Endothelial cell of umbilical vein (primary cell): ENCODE measurements around the gene UBAC1. TPM values are rescaled to one million over a fixed set of nuclear protein-coding genes. Genes with fewer than 3 reads are reported as not detected.

ENCODE experiments used
- BruUV-seq: library from RNA; stranded (reverse); fragments of 400-500 nt; replicated peaks from 2 replicates; lab custom pipeline; 2021; lab: Mats Ljungman, UMichigan
- CTCF ChIA-PET: fragments of 300-600, 350-600 bp; sonication (Branson Sonifier 250); formaldehyde crosslinking; loops from one replicate; lab custom pipeline; 2021; ENCODE audit warnings: antibody characterized with exemption, inconsistent platforms; lab: Charles Lee
- POLR2A ChIA-PET: fragments of 300-600, 350-600 bp; sonication (Branson Sonifier 250); formaldehyde crosslinking; loops from one replicate; lab custom pipeline; 2021; ENCODE audit warnings: antibody characterized with exemption, inconsistent platforms; lab: Charles Lee
- DNase-seq: peaks from one replicate; pipeline ENCODE4 v3.0.0-alpha.2; 2011; ENCODE audit warnings: low read depth, low spot score
- FAIRE-seq: peaks from 2 replicates; lab custom pipeline; 2011; peaks lifted over from hg19 to GRCh38; lab: Jason Lieb, UNC
- H2AFZ ChIP-seq: 2 replicates; pipeline ENCODE4 v1.6.0; 2012; ENCODE audit warnings: low read depth, low read length, control low read depth, inconsistent platforms
- H3K27ac ChIP-seq: 2 replicates; pipeline ENCODE4 v1.5.1; 2011; ENCODE audit warnings: low read depth, mild to moderate bottlenecking, control low read depth, low read length, moderate library complexity; ENCODE audit not compliant: insufficient read depth
- H3K27me3 ChIP-seq, 2 experiments: 2 replicates each; pipeline versions ENCODE4 v1.6.0 to v1.6.1; 2011; ENCODE audit warnings: low read length in 2 of 2, mixed read lengths in 1 of 2; ENCODE audit not compliant: control insufficient read depth in 2 of 2, insufficient read depth in 2 of 2
- H3K36me3 ChIP-seq, 2 experiments: 2 replicates in 1 of 2; 3 replicates in 1 of 2; pipeline ENCODE4 v1.5.1; 2011; ENCODE audit warnings: low read length in 2 of 2, mild to moderate bottlenecking in 1 of 2, moderate library complexity in 1 of 2; ENCODE audit not compliant: control insufficient read depth in 2 of 2, insufficient read depth in 2 of 2; ENCODE audit errors: extremely low read depth in 1 of 2
- H3K4me1 ChIP-seq: 3 replicates; pipeline ENCODE4 v1.5.1; 2011; ENCODE audit warnings: mild to moderate bottlenecking, low read length; ENCODE audit not compliant: control insufficient read depth, insufficient read depth; ENCODE audit errors: extremely low read depth
- H3K4me2 ChIP-seq: 2 replicates; pipeline ENCODE4 v1.6.1; 2011; ENCODE audit warnings: low read length, control low read depth, mixed read lengths; ENCODE audit not compliant: insufficient read depth
- H3K4me3 ChIP-seq, 3 experiments: fragments of 200-600 bp in 1 of 3; sonication (generic), shearing (Covaris generic) in 1 of 3; replicated peaks in 1 of 3; 2 replicates each; pipeline ENCODE4 v1.5.1; 2011 to 2016; ENCODE audit warnings: control low read depth in 3 of 3, low read length in 3 of 3, mild to moderate bottlenecking in 2 of 3, inconsistent platforms in 1 of 3, low read depth in 1 of 3, moderate library complexity in 1 of 3; ENCODE audit not compliant: insufficient read depth in 1 of 3
- H3K79me2 ChIP-seq: 2 replicates; pipeline ENCODE4 v1.6.0; 2012; ENCODE audit warnings: low read length, inconsistent platforms; ENCODE audit not compliant: control insufficient read depth, insufficient read depth
- H3K9ac ChIP-seq: replicated peaks from 2 replicates; pipeline ENCODE3; 2011; ENCODE audit warnings: low read length, control low read depth; ENCODE audit not compliant: insufficient read depth; ENCODE audit errors: extremely low read depth
- H3K9me1 ChIP-seq: replicated peaks from 3 replicates; pipeline ENCODE4 v1.6.0; 2011; ENCODE audit warnings: mild to moderate bottlenecking, low read length; ENCODE audit not compliant: control insufficient read depth, insufficient read depth; ENCODE audit errors: extremely low read depth
- H3K9me3 ChIP-seq: replicated peaks from 2 replicates; pipeline ENCODE4 v1.5.1; 2012; ENCODE audit warnings: low read length, inconsistent platforms; ENCODE audit not compliant: control insufficient read depth, insufficient read depth
- H4K20me1 ChIP-seq: replicated peaks from 2 replicates; pipeline ENCODE3; 2011; ENCODE audit warnings: mild to moderate bottlenecking, low read length; ENCODE audit not compliant: control insufficient read depth, insufficient read depth; ENCODE audit errors: extremely low read depth
- EZH2 ChIP-seq: IDR thresholded peaks from 2 replicates; pipeline ENCODE4 v1.6.1; 2012; ENCODE audit warnings: borderline replicate concordance, low read depth, mild to moderate bottlenecking, moderate library complexity, low read length, inconsistent platforms; ENCODE audit not compliant: severe bottlenecking
- FOS ChIP-seq: IDR thresholded peaks from 2 replicates; pipeline ENCODE4 v1.6.1; 2011; ENCODE audit warnings: mild to moderate bottlenecking, low read length, moderate library complexity, borderline replicate concordance; ENCODE audit not compliant: insufficient read depth
- GATA2 ChIP-seq: IDR thresholded peaks from 2 replicates; pipeline ENCODE4 v1.7.0; 2011; ENCODE audit warnings: low read depth, mild to moderate bottlenecking, moderate library complexity, mixed read lengths, low read length; ENCODE audit not compliant: insufficient read length, insufficient read depth
- JUN ChIP-seq: IDR thresholded peaks from 2 replicates; pipeline ENCODE4 v1.6.1; 2011; ENCODE audit warnings: borderline replicate concordance, low read depth; ENCODE audit not compliant: insufficient read length, insufficient read depth
- MYC ChIP-seq: IDR thresholded peaks from one replicate; pipeline ENCODE4 v1.6.1; 2011; ENCODE audit warnings: mild to moderate bottlenecking, low read depth, low read length
- POLR2A ChIP-seq: IDR thresholded peaks from 2 replicates; pipeline ENCODE4 v1.6.1; 2012; ENCODE audit warnings: low read depth, mild to moderate bottlenecking, control low read depth, low read length
- POLR2AphosphoS5 ChIP-seq: IDR thresholded peaks from 2 replicates; pipeline ENCODE4 v1.6.1; 2012; ENCODE audit warnings: low read depth, mild to moderate bottlenecking, control low read depth, low read length, moderate library complexity; ENCODE audit not compliant: insufficient read depth
- dilution Hi-C: fragments of 300-500 bp; cut with MboI; formaldehyde crosslinking; loops from one replicate; pipeline ENCODE4 v1.15.0; 2019; ENCODE audit warnings: low sequenced_read_pairs; ENCODE audit not compliant: extremely low pct_ligation_motif_present
- intact Hi-C: fragments of 100-400 bp; cut with micrococcal nuclease; formaldehyde crosslinking; loops from one replicate; pipeline ENCODE4 v1.10.0; 2022
- polyA plus RNA-seq, 4 experiments: library from polyadenylated mRNA; depleted of rRNA in 3 of 4; stranded (reverse) in 3 of 4; unstranded in 1 of 4; fragments of >200 nt; gene quantifications; 2 replicates each; pipeline versions ENCODE4 v1.2.1 to v1.2.3, GENCODE V29; 2011 to 2012; ENCODE audit warnings: missing spikeins in 1 of 4
- total RNA-seq: library from RNA; stranded (reverse); gene quantifications from 2 replicates; pipeline ENCODE4 v1.2.3, GENCODE V29; 2021
- TF ChIP-seq, protein P1 (sequence below), 2 donors: IDR thresholded peaks; 1 replicate in 1 of 2; 2 replicates in 1 of 2; pipeline ENCODE4 v1.5.1; 2011; ENCODE audit warnings: low read length in 2 of 2, mild to moderate bottlenecking in 2 of 2, moderate library complexity in 2 of 2, control low read depth in 1 of 2, inconsistent platforms in 1 of 2, low read depth in 1 of 2; ENCODE audit not compliant: insufficient read depth in 1 of 2; ENCODE audit errors: extremely low read depth in 1 of 2
- TF ChIP-seq, protein P2 (sequence below): IDR thresholded peaks from 2 replicates; pipeline ENCODE4 v1.6.1; 2011; ENCODE audit not compliant: insufficient read depth, insufficient read length

The UBAC1 gene
- total and polyA plus RNA-seq, 2 donors (not counting 3 experiments of a cell fraction or from before 2014, with no cell fraction given): 39.5 to 56.7 TPM

DNA sequence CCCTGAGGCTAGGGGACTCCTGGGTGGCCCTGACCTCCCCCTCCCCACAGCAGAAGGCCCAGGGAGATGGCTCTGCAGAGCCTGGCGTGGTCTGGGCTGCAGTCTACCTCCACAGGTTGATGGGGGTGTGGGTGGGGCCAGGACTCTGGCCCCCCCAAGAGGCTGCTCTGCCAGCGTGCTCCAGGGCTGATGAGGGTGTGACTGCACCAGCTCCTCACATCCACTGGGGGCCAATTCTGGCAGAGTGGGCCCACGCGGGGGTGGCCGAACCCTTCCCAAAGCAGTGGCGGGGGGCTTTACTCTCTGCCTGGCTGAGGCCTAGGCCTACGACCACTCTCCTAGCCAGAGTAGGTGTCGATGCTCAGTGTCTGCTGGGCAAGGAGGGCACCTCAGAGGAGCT lies 28.0 kb upstream of the UBAC1 start:
- H4K20me1 ChIP-seq: no peaks in the 10 kb centered on the region
- no peaks in the 10 kb centered on the region for H3K79me2 ChIP-seq
- ChIA-PET POLR2A (no interaction called here), CTCF (interaction anchor here (0.6 to 2.8 kb wide), 3 partner anchors 13 to 1175 kb away, joined by 3 to 10 read pairs (median 5); no protein-coding TSS in a partner anchor)
- TF ChIP-seq, protein P1, sequence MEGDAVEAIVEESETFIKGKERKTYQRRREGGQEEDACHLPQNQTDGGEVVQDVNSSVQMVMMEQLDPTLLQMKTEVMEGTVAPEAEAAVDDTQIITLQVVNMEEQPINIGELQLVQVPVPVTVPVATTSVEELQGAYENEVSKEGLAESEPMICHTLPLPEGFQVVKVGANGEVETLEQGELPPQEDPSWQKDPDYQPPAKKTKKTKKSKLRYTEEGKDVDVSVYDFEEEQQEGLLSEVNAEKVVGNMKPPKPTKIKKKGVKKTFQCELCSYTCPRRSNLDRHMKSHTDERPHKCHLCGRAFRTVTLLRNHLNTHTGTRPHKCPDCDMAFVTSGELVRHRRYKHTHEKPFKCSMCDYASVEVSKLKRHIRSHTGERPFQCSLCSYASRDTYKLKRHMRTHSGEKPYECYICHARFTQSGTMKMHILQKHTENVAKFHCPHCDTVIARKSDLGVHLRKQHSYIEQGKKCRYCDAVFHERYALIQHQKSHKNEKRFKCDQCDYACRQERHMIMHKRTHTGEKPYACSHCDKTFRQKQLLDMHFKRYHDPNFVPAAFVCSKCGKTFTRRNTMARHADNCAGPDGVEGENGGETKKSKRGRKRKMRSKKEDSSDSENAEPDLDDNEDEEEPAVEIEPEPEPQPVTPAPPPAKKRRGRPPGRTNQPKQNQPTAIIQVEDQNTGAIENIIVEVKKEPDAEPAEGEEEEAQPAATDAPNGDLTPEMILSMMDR (IDR thresholded peaks at IDR 0.05; ENCODE audit: extremely low read depth in 1 of 2, insufficient read depth in 1 of 2, low read depth in 1 of 2, low read length in 2 of 2): peak; percentile 5 to 6
- TF ChIP-seq, protein P2, sequence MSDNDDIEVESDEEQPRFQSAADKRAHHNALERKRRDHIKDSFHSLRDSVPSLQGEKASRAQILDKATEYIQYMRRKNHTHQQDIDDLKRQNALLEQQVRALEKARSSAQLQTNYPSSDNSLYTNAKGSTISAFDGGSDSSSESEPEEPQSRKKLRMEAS: no peak
- H3K27me3 ChIP-seq: no peaks in the 10 kb centered on the region
- H3K9me1 ChIP-seq: no peaks in the 10 kb centered on the region
- peaks cover 22% of the 10 kb centered on the region for H3K4me1 ChIP-seq
- no peaks in the 10 kb centered on the region for H3K36me3 ChIP-seq
- intact Hi-C loops: no loop called here
- no peak overlapping the region for H3K9ac ChIP-seq
- H3K27ac ChIP-seq: no peak overlapping the region
- no peak overlapping the region for H2AFZ ChIP-seq
- DNase-seq (no peak), FAIRE-seq (no peak)
- H3K4me3 ChIP-seq: no peak overlapping the region
- dilution Hi-C loops: no loop called here
- no TSS peak for BruUV-seq
- H3K4me2 ChIP-seq: no peak overlapping the region
- H3K9me3 ChIP-seq: no peaks in the 10 kb centered on the region

DNA sequence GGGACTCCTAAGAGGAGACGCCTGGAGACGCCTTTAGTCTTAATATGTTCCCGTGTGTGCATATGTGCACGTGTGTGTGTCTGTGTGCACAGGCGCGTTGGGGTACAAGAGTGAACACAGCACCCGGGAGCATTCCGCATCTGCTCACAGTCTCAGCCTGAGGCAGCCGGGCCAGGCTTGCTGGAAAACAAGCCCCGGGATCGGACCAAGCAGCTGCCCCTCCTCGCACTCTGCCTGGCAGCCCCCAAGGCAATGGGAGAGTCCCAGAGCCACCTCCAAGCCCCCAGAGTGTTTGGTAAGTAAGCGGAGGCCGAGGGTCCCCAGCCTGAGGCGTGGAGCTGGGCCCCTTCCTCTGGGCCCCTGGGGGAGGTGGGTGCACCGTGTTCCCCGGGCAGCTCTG lies 27.3 kb upstream of the UBAC1 start:
- dilution Hi-C loops: no loop called here
- no peak for FAIRE-seq
- Histone ChIP-seq H3K27ac (no peak overlapping the region), H4K20me1 (no peaks in the 10 kb centered on the region), H3K4me2 (no peak overlapping the region), H3K79me2 (no peaks in the 10 kb centered on the region), H3K27me3 (no peaks in the 10 kb centered on the region), H3K4me3 (no peak overlapping the region), H3K9ac (no peak overlapping the region), H3K36me3 (no peaks in the 10 kb centered on the region), H2AFZ (no peak overlapping the region), H3K9me3 (no peaks in the 10 kb centered on the region), H3K9me1 (no peaks in the 10 kb centered on the region), H3K4me1 (peaks cover 22% of the 10 kb centered on the region)
- TF ChIP-seq FOS (no peak), GATA2 (no peak), POLR2AphosphoS5 (no peak), JUN (no peak), MYC (no peak), EZH2 (no peak), POLR2A (no peak)
- TF ChIP-seq, protein P1 (IDR thresholded peaks at IDR 0.05; ENCODE audit: extremely low read depth in 1 of 2, insufficient read depth in 1 of 2, low read depth in 1 of 2, low read length in 2 of 2): no peak
- TF ChIP-seq, protein P2: no peak
- ChIA-PET CTCF (interaction anchor here (1.5 to 2.8 kb wide), 2 partner anchors 12 to 20 kb away, joined by 5 to 10 read pairs; no protein-coding TSS in a partner anchor), POLR2A (no interaction called here)
- intact Hi-C loops: no loop called here
- no TSS peak for BruUV-seq
- no peak for DNase-seq
